T-helper 2 cell treated with Interferon-gamma antibody and Interleukin-4, amounts not matched to agents 100 ng/mL and 5 ng/mL, for 36 hours (primary cell): ENCODE results near the gene LRRC75B. TPM values are rescaled to one million over a fixed set of nuclear protein-coding genes. Genes with fewer than 3 reads are reported as not detected.
"Not testable (repeated sequence)": the region's sequence is repeated elsewhere in the genome, so short reads cannot be mapped to it uniquely, and the experiment has no call there.

Source experiments
- intact Hi-C: fragments of 100-400 bp; cut with micrococcal nuclease; formaldehyde crosslinking; loops from one replicate; pipeline ENCODE4 v1.15.1; 2023
- total RNA-seq: library from RNA; stranded (reverse); gene quantifications from 2 replicates; pipeline ENCODE4 v1.2.3, GENCODE V29; 2022

The LRRC75B gene
- total RNA-seq: 1.7 and 2.2 TPM in 2 replicates

- intact Hi-C loops: no loop called here
Measured at GRCh38 chr22:24592851-24593558, at the start of gene LRRC75B. LRRC75B (minus strand) TSS chr22:24593073; CDS start chr22:24593039, 34 bp downstream.

- intact Hi-C loops: not testable (repeated sequence)
Measured at GRCh38 chr22:24642307-24642706, 49.4 kb upstream of the LRRC75B start.

- intact Hi-C loops: not testable (repeated sequence)
Measured at GRCh38 chr22:24636513-24636912, 43.6 kb upstream of the LRRC75B start.

- intact Hi-C loops: not testable (repeated sequence)
Measured at GRCh38 chr22:24634776-24635389, 42.0 kb upstream of the LRRC75B start.

- intact Hi-C loops: not testable (repeated sequence)
Measured at GRCh38 chr22:24633231-24634023, 40.6 kb upstream of the LRRC75B start.

- intact Hi-C loops: not testable (repeated sequence)
Measured at GRCh38 chr22:24632642-24633041, 39.8 kb upstream of the LRRC75B start.

GRCh38 chr22:24631430-24632122, 38.7 kb upstream of the LRRC75B start:
- intact Hi-C loops: not testable (repeated sequence)

GRCh38 chr22:24630812-24631427, 38.0 kb upstream of the LRRC75B start:
- intact Hi-C loops: not testable (repeated sequence)

GRCh38 chr22:24629069-24629468, 36.2 kb upstream of the LRRC75B start:
- intact Hi-C loops: not testable (repeated sequence)

- intact Hi-C loops: not testable (repeated sequence)
Measured at GRCh38 chr22:24627911-24628310, 35.0 kb upstream of the LRRC75B start.

- intact Hi-C loops: not testable (repeated sequence)
Measured at GRCh38 chr22:24622596-24622995, 29.7 kb upstream of the LRRC75B start.

- intact Hi-C loops: not testable (repeated sequence)
Measured at GRCh38 chr22:24621244-24621643, 28.4 kb upstream of the LRRC75B start.

GRCh38 chr22:24614794-24615193, 21.9 kb upstream of the LRRC75B start:
- intact Hi-C loops: not testable (repeated sequence)

- intact Hi-C loops: not testable (repeated sequence)
Measured at GRCh38 chr22:24609888-24610287, 17.0 kb upstream of the LRRC75B start.

- intact Hi-C loops: not testable (repeated sequence)
Measured at GRCh38 chr22:24608327-24608726, 15.5 kb upstream of the LRRC75B start.

- intact Hi-C loops: not testable (repeated sequence)
Measured at GRCh38 chr22:24607429-24607983, 14.6 kb upstream of the LRRC75B start.

GRCh38 chr22:24606340-24606739, 13.5 kb upstream of the LRRC75B start:
- intact Hi-C loops: not testable (repeated sequence)

GRCh38 chr22:24603770-24604629, 11.1 kb upstream of the LRRC75B start:
- intact Hi-C loops: not testable (repeated sequence)
